CD1c-positive myeloid dendritic cell (primary cell): ENCODE data around the gene VMAC.
A peak's percentile ranks its signal among the peaks of the same experiment; 100 is the strongest.

Experiments
- DNase-seq: peaks from one replicate; pipeline ENCODE4 v3.0.0-alpha.2; 2016; ENCODE audit errors: extremely low spot score

Gene VMAC

DNA sequence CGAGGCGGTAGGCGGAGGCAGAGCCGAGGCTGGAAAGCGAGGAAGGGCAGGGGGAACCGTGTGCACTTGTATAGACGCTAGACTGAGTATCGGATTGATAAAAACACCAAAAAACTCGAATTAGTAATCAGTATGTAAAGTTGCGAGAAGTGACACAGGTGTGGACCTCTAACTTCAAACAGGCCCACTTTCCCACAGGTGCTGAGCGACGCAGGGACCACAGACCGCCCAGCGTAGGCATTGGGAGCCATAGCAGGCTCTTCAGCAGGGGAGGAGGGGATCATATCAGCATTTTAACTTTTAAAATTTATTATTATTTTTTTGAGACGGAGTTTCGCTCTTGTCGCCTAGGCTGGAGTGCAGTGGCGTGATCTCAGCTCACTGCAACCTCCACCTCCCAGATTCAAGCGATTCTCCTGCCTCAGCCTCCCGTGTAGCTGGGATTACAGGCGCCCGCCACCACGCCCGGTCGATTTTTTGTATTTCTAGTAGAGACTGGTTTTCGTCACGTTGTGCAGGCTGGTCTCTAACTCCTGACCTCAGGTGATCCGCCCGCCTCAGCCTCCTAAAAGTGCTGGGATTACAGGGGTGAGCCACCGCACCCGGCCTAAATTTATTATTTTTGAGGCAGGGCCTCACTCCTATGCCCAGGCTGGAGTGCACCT, 574 bp downstream of the VMAC start:
- DNase-seq = no peak

DNA sequence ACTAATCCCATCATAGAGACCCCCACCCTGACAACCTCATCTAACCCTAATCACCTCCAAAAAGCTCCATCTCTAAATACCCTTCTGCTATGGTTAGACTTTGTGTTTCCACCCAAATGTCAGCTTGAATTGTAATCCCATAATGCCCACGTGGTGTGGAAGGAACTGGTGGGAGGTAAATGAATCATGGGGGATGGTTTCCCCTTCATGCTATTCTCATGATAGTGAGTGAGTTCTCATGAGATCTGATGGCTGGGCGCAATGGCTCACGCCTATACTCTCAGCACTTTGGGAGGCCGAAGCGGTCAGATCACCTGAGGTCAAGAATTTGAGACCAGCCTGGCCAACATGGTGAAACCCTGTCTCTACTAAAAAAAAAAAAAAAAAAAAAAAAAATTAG, 2.6 kb downstream of the VMAC start:
- DNase-seq = peak; percentile 58

GRCh38 chr19:5908773-5909442, 4.2 kb downstream of the VMAC start:
- DNase-seq = no peak

- no peak for DNase-seq
These were observed 5.9 kb downstream of the VMAC start for GRCh38 chr19:5910638-5910907.

GRCh38 chr19:5911366-5911765, 6.7 kb downstream of the VMAC start:
- no peak for DNase-seq

DNA sequence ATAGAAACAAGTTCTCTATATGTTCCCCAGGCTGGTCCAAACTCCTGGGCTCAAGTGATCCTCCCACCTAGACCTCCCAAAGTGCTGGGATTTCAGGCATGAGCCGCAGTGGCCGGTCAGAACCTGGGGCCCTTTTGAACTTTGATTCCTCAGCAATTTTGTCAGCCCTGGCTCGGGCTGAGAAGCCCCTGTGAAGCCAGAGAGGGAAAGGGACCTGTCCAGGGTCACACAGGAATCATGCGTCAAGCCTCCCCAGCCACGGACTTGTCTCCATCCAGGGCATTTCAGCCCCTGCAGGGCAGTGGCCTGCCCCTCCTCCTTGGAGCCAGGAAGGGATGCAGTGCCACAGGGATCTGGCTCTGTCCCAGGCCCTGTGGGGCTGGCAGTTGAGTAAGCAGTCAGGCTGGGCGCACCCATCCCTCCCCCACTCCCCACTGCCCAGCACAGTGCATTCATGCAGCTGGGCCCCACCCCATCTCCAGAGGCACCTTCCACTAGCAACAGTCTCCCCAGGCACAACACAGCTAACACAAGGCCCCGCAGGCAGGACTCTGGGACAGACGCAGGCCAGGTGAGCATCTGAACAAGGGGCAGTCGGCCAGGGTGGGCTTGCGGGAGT, 9.2 kb downstream of the VMAC start, which contains the start of gene CAPS:
CAPS (plus strand) TSS at position 516 of the 619 bp plus-strand sequence. CDS start 153 bp downstream, outside the sequence.
- DNase-seq = no peak

- no peak for DNase-seq
These were observed 9.7 kb downstream of the VMAC start for GRCh38 chr19:5914358-5914774.

- no peak for DNase-seq
These were observed 10.5 kb downstream of the VMAC start for GRCh38 chr19:5914946-5915781.

GRCh38 chr19:5915782-5916165, 11.1 kb downstream of the VMAC start:
- no peak for DNase-seq

GRCh38 chr19:5916181-5916708, 11.6 kb downstream of the VMAC start:
- no peak for DNase-seq

DNA sequence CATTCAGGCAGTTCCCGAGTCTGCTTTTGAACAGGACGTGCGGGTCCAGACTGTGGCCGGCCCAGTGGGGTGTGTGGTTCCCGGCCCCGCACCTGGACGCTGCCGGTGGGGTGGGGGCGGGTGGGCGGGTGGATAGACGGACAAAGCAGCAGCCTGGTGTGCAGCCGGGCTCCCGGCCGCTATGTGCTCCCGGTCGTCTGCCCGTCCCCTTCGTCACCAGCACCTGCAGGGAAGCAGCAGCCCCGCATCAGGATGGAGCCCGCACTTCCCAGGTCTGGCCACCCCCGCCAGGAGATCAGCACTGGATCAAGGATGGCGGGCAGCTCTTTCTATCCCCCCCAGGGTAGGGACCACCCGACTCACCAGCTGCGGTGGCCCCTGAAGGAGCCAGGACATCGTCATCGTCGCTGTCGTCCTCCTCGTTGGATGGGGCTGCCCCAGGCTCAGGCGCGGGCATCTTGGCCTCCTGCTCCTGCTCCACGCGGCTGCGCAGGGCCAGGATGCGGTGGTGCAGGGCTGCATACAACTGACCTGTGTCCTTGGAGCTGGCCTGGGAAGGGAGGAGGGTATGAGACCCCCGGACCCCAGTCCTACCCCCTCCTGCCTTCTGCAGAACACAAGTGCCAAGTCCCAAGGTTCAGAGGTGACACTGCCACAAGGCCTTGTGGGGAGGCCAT, 12.9 kb downstream of the VMAC start:
- DNase-seq = no peak

- no peak for DNase-seq
These were observed 13.9 kb downstream of the VMAC start for GRCh38 chr19:5918463-5919079.

- DNase-seq = no peak
These were observed 17.0 kb downstream of the VMAC start for GRCh38 chr19:5921516-5922160.

DNA sequence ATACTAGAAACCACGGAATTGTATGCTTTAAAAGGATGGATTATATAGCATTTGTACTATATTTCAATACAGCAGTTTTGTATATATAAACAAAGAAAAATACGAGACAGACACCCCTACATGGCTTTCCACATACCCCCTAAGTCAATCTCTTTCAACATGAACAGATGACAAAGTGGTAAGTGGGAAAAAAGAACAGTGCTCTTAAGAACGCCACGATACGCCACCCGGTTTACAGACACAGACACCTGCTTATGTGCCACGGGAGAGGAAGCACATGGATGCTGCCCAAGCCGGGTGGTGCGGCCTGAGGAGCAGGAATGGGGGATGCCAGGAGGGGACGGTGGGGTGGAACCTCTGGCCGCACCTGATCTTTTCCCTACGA, 17.5 kb downstream of the VMAC start:
- DNase-seq = no peak

GRCh38 chr19:5923356-5923755, 18.7 kb downstream of the VMAC start:
- no peak for DNase-seq

GRCh38 chr19:5925830-5926427, 21.3 kb downstream of the VMAC start:
- no peak for DNase-seq

DNA sequence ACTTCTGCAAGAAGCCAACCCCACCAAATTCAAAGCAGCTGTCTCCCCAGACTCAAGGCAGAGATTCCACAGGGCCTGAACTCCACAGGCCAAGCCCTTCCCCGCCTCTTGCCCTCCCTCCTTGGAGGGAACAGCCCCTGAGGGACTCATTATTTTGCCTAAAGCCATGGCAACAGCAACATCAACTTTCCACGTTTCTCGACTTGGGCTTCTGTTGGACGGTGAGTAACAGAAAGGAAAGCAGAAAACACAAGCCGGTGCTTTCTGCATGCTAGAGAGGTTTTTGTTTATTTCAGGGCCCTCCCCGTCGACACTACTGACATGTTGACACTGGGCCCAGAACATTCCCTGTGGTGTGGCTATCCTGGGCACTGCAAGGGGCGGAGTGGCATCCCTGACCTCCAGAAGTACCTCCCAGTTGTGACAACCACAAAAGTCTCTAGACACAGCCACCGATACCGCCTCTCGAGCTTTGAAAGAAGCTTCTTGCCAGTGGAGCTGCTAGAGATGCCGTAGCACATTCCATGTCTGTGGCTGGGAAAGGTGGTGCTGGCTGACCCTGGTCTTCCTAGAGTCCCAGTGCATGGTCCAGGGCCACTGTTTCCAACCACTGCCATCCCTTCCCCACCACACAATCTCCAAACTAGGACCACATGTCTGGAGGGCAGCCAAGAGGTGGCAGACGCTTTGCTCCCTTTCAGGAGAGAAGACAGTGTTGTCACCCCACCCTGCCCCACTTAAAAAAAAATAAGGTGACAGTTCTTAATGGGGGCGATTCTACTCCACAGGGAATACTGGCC, 22.2 kb downstream of the VMAC start:
- DNase-seq = no peak

DNA sequence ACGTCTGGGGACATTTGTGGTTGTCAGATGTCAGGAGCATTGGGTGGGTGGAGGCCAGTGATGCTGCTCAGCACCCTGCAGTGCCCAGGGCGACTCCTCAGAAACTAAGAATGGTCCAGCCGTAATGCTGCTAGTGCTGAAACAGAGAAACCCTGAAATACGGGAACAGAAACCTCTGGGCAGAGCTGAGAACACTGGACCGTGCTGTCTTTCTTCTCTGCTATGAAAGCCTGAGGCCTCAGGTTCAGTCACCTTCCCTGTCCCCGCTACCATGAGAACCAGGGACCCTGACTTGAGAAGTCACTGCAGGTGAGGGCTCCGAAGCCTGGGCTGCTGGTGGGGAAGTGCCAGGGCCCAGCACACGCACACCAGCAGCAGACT, 22.8 kb downstream of the VMAC start:
- DNase-seq = no peak

GRCh38 chr19:5929179-5929578, 24.5 kb downstream of the VMAC start:
- no peak for DNase-seq

DNA sequence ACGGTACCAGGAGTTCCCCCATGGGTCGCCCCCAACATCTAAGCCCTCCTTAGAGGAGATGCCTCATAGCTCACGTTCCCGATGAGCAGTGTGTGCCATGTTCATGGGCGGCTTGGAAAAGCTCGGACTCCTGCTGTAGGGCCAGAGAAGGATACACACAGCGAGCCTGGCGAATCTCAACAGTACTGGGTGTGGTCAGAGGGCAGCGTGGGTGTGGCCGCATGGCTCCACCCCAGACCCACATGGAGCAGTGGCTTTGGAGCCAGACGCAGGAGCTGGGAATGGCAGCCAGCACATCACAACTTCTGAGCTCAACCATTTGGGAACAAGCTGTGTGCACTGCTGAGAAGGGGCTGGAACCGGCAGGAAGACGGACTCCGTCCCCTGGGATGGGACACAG, 25.0 kb downstream of the VMAC start:
- no peak for DNase-seq
